GM18951 (cell line): ENCODE measurements around the gene PARD3B.

Source experiments
- POLR2A ChIP-seq: IDR thresholded peaks from 4 replicates; pipeline ENCODE4 v1.6.1; 2011; ENCODE audit warnings: mild to moderate bottlenecking; ENCODE audit not compliant: insufficient read length, insufficient read depth; ENCODE audit errors: extremely low read depth
- in situ Hi-C: fragments of 300-500 bp; cut with MboI; formaldehyde crosslinking; loops from one replicate; pipeline ENCODE4 v1.12.0; 2022; ENCODE audit warnings: low sequenced_read_pairs, mixed read lengths, inconsistent platforms; ENCODE audit not compliant: unreplicated experiment

Gene PARD3B

DNA sequence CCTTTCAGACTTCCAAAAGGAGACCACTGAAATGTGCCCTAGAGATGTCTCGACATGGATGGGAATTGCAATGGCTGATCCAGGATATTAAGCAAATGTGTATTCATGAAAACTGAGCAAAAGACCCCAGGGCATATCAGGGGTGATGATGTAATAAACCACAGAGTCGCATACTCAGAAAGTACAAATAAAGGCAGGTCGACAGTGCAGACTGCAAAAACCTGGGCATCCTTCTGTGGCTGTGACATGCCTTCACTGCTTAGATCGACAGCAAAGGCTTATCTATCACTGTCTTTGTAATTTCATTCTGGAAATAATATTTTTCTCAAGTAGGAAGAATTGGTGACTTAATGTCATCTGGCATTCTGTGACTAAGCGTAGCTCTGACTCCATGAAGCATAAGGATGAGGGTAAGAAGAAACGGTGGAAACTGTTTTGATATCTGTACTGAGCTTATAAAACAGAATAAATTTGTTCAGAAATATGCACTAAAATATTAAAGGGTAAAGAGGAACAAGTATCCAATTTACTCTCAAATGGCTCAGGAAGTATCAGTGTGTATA, 1021.4 kb downstream of the PARD3B start:
- in situ Hi-C loops = no loop called here
- TF ChIP-seq POLR2A = no peak

DNA sequence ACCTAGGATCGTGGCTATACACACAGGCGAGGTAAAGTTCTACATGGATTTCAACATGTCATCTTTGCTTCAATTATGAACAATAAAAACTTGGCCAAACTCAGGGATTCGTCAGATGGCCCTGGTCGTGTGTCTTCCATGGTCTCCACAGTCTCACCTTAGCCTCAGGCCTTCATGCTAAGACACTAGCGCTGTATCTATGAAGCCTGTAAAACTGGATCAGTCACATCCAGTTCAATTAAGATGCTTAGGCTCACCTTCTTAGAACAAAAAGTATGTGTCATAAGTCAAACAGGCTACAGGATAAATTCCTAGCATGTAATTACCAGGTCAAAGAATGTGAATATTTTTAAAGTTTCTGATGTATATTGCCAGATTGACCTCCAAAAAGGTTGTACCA, 1023.3 kb downstream of the PARD3B start:
- in situ Hi-C loops = no loop called here
- TF ChIP-seq POLR2A = no peak

DNA sequence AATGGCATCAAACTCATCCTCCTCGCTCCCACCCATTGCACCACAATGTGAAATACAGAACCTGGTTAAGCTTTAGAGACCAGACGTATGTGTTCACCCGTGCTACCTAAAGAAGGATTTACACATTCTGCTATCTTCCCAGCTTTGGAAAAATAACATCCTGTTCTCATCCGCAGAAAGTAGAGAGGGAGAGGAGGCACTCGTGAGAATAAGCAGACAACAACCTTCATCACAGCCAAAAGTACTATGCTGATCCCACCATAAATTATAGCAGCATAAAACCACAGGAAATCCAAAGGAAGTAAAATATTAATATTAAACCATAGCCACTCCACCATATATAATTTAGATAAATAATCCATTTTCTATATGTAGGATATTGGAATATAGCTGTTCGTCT, 1025.4 kb downstream of the PARD3B start:
- in situ Hi-C loops = no loop called here
- TF ChIP-seq POLR2A = no peak

DNA sequence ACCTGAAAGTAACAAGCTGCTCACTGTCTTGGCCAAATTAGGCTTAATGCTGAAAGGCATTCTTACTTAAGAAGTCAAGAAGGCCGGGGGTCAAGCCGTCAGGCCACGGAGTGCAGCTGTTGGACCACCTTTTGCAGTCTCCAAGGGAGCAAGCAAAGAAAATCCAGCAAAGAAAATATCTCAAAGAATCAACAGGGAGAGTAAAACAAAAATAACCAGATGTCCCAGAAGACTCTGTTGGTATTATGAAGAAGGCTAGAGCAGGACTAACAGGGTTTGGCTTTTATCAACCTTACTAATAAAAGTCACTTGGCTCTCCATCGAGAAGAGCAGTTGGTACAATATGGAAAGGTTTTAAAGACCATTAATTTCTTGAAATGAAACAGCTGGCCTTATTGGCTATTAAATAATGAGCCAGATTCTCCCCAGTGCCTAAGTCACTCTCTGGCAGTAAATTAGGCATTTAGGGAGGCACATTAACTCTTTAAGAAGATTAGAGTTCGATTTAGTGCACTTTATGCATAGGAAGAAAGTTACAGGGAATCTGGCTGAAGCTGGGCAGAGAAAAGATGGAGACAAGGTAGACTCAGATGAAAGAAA, 1026.2 kb downstream of the PARD3B start:
- TF ChIP-seq POLR2A = no peak
- in situ Hi-C loops = no loop called here

DNA sequence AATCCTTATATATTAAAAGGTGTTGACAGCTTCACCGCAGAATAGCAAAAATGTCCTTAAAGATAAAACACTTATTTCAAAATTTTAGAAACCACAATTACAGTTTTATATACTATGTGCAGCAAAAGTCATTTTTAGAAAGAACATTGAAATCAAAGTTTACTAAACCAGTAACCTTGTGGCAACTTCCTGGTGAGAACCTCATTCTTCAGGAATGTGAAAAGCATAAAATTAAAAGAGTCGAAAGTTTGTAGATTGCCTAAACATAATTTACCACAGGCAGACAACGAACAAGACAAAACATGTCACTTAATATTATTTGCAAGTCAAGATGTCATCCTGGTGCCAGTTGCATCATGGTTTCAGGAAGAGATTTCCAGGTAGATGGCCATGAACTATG, 1028.7 kb downstream of the PARD3B start:
- TF ChIP-seq POLR2A = no peak
- in situ Hi-C loops = no loop called here

DNA sequence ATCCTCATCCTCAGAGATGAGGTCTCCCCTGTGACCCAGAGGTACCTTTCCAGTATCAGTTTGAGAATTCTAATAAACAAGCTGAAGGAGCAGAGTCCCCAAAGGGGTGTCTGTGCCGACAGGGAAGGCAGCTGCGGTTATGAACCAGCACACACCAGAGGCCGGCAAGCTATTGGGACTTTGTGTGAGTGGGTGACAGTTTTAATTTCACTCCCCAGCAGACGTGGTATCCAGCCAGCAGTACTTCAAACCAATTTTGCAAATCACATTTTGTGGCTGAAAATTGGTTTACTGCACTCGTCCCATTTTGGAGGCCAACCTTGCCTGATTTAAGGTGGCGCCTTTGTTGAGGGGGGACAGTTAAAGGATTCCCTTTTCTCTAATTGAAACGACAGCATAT, 1034.1 kb downstream of the PARD3B start:
- in situ Hi-C loops = no loop called here
- no peak for TF ChIP-seq POLR2A

DNA sequence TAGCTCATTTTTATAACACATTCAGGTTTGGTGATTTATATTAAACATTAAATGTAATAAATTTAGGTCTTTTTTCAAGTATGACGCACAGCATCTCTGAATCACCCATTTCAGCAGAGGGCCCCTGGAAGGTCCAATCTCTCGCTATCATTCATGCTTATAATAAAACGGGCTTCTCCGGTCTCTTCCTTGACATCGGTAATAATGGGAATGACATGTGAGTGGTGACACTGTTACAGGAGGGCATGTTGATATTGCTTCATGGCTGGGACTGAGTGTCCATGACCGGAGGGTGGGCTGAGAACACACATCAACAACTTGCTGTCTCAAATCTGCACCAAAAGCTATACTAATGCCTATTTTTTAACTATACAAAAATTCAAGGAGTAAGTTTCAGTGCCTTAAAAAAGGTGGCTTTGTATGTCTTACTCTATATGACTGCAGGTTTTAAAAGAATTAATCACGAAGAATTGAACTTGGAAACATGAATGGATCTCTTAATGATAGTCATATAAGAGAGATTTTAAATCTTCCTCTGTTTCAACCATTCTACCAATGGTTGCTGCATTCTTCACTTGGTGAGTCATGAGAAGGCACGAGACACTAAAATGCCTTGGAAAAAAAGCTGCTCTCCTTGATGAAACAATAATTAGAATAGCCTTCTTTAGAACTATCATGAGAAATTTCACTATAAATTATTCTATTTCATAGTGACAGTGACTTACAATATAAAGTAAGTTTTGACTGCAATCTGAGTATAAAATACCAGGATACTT, 1035.1 kb downstream of the PARD3B start:
- in situ Hi-C loops = no loop called here
- no peak for TF ChIP-seq POLR2A

DNA sequence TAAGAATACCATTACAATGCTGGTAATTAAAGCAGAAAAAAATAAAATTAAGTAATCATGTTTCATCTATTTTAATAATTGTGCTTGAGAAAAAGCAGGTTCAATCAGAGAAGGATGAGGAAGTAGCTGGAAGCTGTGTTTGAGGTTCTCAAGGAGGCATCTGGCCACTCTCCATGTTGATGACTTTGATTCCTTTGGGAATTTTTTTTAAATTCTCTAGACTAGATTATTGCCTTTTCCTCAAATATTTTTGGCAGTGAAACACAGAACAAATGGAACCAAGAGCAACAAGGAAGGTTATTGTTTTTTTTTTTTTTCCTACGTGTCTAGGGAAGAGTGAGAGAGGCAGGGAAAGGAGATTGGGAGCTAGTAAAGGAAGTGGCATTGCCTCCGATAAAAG, 1037.1 kb downstream of the PARD3B start:
- in situ Hi-C loops = no loop called here

DNA sequence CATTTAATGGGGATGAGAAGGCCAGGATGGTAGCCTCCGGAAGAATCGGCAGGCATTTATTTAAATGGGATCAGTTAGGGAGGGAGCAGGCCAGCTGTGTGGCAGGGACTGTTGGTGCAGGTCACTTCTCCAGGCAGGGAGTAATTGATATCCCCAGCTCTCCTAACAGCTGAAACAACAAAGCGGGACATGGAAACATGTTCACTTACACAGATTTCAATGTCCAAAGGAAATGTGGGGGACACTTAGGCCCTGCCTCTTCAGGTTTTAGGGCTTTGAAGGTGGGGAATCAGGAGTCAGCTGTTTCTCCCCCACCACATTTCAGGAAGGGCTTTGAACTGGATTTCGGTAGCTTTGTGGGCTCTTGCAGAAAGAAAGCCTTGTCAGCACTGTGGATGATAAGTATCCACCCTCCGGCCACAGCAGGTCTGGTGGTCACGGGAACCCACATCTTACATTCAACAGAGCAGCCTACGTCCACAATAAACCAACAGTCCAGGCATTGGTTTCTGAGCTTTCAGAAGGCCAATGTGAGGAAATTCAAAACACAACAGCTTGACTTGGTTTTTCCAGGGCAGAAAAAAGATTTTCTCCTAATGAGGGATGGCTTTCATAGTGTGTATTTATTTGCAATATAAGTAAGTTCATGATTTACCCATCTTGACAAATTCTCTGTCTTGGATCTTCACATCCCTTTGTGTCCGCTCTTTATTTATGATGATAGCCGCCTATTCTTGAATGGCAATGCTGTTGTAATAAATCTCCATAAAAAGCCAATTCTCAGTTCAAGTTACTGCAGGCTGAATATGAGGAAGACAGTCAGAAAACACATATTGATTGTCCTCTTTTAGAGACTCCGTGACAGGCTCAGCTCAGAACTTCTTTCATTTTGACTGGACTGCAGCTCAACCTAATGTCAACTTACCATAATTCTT, 1040.4 kb downstream of the PARD3B start:
- TF ChIP-seq POLR2A = no peak
- in situ Hi-C loops = no loop called here

More for the DNA sequence above, 1037.1 kb downstream of the PARD3B start:
- no peak for TF ChIP-seq POLR2A

DNA sequence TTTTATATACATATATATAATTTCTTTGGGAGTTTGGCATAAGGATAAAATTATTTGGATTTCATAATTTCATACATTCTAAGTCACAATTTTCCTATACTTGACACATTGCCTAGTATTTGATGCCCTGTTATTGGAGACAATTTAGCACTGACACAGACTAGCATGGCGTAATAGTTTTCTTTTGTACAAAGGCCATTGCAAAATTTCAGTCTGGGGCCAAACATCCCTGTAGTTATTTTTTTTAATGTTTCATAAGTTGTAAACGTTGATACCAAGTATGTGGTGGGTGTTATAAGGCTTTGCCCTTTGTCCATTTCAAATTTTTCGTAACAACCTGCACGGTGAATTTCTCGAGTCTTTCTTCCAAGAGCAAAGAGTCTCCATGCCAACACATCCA, 1041.4 kb downstream of the PARD3B start:
- in situ Hi-C loops = no loop called here
- TF ChIP-seq POLR2A = no peak

DNA sequence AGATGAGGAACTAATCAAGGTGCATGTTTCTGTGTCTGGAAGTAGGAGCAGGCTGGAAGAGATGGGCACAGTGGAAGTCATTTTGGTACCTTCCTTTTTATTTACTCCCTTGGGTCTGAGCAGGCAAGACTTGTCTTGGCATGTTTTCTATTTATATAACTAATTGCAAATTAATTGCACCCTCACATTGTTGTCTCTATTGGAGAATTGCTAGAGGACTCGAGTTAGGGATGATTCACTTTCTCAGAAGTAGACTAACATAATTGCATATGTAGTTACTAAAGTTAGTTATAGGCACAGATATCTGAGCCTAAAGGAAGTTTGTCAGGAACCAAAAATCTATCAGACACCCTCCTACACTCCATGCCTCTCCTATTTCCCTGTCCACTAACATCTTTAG, 1044.2 kb downstream of the PARD3B start:
- no peak for TF ChIP-seq POLR2A
- in situ Hi-C loops = no loop called here

DNA sequence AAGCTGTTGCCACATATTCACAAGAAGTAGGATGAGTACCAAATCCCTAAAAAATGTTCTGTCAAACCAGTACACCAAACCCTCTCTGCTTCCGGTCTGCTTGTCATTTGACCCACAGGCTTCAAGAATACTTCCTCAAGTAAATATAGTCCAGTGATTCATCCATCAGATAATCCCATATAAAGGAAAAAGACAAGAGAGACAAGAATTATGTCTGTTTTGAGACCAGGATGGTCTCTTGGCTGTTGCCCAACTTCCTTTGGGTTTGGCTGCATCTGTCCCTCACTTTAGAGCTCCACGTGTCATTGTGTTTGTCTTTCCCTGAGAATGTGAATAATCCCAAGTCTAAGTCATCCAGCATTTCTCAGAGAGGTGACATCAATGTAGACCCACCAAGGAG, 1045.5 kb downstream of the PARD3B start:
- in situ Hi-C loops = no loop called here
- TF ChIP-seq POLR2A = no peak

DNA sequence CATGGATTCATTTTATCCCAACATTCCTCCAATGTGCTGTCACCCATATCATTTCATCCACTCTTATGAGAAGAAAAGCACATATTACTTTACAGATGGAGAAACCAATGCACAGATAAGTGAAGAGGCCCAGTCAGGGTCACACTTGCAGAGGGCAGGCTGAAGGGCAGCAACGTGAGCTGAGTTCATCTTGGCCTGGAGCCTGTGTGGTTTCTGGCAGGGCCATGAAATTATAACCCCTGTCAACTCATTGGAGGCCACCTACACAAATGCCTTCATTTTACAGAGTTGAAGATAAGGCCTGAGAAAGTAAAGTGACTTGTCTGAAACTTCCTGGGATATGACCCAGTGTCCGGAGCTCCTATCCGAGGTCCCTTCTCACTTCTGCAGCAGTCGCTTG, 1048.6 kb downstream of the PARD3B start:
- in situ Hi-C loops = no loop called here
- no peak for TF ChIP-seq POLR2A

DNA sequence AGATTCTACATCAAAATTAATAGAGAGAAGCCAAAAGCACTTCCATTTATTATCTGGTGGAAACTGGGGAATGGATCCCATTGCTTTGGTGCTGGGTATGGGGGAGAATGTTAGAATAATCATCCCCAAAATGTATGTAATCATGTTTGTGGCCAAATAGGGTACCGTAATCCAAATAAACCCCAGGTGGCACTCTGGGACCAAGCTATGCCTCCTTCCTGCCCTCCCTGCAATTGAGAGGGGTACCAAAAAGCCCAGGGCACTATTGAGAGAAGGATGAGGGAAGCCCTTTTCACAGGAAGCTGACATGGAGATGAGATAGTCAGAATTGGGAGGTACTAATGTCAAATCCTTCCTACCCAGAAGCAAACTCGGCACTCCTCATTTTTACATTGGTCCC, 1051.3 kb downstream of the PARD3B start:
- no peak for TF ChIP-seq POLR2A
- in situ Hi-C loops = no loop called here
